Stimulated activated naive CD8-positive, alpha-beta T cell treated with anti-CD3 and anti-CD28 coated beads, Interleukin-15, Interleukin-2, amounts not matched to agents 100 U/mL and 50 U/mL, for 24 hours (primary cell): Measurements from ENCODE around the gene DCP2.
"Not testable (repeated sequence)": the region's sequence is repeated elsewhere in the genome, so short reads cannot be mapped to it uniquely, and the experiment has no call there.

ENCODE experiments used
- ATAC-seq: fragments of 150-1000 bp; cut with Tn5 transposase; one replicate; pipeline ENCODE4 v1.10.0; 2021
- DNase-seq: peaks from one replicate; pipeline ENCODE4 v3.0.0; 2021

DCP2 gene

DNA sequence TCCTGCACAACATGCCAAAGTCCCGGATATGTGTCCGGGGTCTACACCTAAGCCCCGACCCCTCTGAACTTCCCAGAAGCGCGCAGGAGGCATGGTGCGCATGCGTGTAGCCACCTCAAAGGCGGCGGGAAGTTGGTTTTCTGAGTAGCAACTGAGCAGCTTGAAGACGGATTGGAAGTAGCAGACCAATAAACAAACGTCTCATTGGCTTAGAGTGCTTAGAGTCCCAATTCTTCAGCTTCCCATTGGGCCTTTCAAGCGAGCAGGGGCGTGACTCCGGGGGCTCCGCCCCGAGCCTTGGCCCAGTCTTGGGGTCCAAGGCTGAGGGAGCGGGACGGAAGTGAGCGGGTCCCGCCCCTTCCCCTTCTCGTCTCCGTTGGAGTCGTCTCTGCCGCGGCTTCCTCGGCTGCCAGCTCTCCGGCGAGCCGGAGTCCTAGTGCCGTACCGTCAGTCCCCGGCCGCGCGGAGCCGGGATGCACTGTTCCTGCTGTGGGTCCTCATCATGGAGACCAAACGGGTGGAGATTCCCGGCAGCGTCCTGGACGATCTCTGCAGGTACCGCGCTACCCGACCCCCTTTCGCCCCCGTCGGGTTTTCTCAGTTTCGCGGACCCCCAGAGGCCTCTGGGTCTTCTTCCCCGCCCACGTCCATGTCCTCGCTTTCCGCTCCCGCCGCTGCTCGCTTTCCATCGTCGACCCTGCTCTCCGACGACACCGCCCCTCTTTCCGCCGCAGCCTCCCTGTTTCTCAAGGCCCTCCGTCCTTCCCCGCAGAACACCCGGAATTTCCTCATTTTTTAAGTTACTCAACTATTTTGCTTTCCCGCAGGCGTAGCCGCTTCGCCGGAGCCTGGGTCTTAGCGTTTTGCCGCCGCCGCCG lies at the start of gene DCP2:
TSS of gene DCP2 (plus strand) at position 367 of the 878 bp plus-strand sequence. CDS start at position 503, 136 bp downstream.
- DNase-seq (peak; percentile 94), ATAC-seq (peak; percentile 100)

DNA sequence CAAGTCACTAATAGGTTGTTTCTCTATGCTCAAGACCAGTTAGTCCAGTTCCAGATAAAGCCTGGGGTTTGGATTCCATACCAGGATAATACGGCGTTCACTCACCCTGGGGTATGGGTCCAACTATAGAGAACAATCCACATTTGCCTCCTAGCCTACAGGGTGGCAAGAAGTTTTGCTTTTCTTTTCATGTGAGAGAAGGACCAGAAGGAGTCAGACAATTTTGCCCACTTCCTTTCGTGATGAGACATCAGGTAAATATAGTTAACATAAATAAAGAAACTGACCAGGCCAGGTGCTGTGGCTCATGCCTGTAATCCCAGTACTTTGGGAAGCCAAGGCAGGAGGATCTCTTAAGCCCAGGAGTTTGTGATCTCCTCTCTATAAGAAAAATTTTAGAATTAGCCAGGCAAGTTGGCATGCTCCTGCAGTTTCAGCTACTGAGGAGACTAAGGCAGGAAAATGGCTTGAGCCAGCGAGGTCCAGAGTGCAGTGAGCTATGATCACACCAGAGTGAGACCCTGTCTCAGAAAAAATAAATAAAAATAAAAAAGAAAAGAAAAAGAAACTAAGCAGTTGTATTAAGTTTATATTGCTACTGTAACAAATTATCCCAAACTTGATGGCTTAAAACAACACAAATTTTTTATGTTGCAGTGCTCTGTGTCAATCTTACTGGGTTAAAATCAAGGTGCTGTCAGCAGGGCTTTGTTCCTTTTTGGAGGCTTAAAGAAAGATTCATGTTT lies 47.1 kb upstream of the DCP2 start:
- DNase-seq = no peak
- ATAC-seq = peak; percentile 66

- DNase-seq (no peak), ATAC-seq (no peak)
Observed at GRCh38 chr5:112930082-112930344, 46.6 kb upstream of the DCP2 start.

- ATAC-seq (no peak), DNase-seq (no peak)
Observed at GRCh38 chr5:112931473-112931872, 45.1 kb upstream of the DCP2 start.

DNA sequence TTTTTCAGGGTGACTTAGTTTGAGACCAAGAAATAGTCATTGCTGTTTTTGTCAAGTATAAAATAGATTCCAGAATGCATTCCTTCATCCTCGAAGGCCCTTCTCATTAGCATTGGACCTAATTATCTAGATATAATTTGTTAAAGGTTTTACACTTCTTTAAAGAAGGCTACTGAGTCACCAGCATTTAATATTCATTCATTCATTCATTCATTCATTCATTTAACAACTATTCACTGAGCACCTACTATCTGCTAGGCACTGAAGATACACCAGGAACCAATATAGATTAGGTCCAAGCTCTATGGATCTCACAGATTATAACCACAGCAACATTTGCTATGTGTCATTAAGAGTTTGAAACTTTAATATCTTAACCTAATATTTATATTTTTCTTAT lies 43.5 kb upstream of the DCP2 start:
- DNase-seq (no peak), ATAC-seq (no peak)

DNA sequence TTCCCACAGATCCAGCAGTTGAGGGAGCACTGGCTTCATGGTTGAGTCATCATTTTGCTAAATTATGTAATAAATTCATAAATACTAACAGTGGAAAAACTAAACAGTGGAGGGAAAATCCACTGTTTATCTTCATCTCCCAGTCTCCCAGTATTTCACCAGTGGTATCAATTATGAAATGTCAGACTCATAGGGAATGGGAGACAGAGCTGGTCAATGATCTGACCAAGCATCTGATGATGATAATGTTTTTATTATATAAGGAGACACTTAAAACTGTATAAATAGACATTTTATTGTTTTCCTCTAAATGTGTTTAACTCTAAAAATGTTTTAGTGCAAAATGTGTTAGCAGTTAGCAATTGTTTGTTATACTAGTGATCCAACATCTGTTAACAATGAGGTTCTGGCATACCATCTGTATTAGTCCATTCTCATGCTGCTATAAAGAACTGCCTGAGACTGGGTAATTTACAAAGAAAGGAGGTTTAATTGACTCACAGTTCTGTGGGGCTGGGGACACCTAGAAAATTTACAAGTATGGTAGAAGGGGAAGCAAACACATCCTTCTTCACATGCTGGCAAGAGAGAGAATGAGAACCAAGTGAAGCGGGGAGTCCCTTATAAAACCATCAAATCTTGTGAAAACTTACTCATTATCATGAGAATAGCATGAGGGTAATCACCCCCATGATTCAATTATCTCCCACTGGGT lies 42.8 kb upstream of the DCP2 start:
- DNase-seq = no peak

GRCh38 chr5:112934366-112934663 lies 42.3 kb upstream of the DCP2 start:
- ATAC-seq = peak; percentile 38

More for the DNA sequence above, 42.8 kb upstream of the DCP2 start:
- peak; percentile 42 for ATAC-seq

DNA sequence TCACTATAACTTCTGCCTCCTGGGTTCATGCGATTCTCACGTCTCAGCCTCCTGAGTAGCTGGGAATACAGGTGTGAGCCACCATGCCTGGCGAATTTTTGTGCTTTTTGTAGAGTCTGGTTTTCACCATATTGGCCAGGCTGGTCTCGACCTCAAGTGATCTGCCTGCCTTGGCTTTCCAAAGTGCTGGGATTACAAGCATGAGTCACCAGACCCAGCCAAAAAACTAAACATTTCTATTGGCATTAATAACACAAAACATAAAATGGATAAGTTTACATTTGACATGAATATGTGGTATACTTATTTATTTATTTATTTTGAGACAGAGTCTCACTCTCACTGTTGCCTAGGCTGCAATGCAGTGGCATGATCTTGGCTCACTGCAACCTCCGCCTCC lies 40.9 kb upstream of the DCP2 start:
- DNase-seq (no peak), ATAC-seq (no peak)

More at GRCh38 chr5:112934366-112934663, 42.3 kb upstream of the DCP2 start:
- no peak for DNase-seq

DNA sequence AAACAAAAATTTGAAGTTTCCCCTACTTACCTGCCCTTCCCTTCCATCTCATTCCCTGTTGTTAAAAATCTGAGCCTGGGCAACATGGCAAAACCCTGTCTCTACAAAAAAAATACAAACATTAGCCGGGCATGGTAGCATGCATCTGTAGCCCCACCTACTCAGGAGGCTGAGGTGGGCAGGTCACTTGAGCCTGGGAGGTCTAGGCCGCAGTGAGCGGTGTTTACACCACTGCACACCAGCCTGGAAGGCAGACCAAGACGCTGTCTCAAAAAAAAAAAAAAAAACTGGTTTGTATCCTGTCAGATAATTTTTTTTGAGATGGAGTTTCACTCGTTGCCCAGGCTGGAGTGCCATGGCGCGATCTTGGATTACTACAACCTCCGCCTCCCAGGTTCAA lies 38.3 kb upstream of the DCP2 start:
- no peak for DNase-seq
- ATAC-seq = no peak

DNA sequence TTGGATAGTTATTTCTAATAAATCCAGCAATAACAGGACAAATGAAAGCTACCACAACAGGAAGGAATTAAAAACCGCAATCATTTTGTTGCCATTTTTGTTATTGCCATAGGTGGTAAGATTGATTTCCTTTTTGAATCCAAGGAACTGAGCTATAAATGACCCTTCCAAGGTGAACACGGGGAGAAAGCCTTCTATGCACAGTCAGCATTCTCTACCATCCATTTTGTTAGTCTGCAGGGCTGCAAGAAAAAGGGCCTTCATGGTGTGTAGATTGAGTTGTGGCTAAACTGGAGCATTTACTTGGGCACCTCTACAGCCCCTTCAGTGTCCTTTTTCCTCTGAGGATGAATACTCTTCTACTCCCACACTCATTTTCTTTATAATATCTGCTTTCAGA lies 35.9 kb upstream of the DCP2 start:
- DNase-seq = no peak

GRCh38 chr5:112948458-112948857 lies 28.1 kb upstream of the DCP2 start:
- DNase-seq (no peak), ATAC-seq (no peak)

More for the DNA sequence above, 35.9 kb upstream of the DCP2 start:
- ATAC-seq = no peak

DNA sequence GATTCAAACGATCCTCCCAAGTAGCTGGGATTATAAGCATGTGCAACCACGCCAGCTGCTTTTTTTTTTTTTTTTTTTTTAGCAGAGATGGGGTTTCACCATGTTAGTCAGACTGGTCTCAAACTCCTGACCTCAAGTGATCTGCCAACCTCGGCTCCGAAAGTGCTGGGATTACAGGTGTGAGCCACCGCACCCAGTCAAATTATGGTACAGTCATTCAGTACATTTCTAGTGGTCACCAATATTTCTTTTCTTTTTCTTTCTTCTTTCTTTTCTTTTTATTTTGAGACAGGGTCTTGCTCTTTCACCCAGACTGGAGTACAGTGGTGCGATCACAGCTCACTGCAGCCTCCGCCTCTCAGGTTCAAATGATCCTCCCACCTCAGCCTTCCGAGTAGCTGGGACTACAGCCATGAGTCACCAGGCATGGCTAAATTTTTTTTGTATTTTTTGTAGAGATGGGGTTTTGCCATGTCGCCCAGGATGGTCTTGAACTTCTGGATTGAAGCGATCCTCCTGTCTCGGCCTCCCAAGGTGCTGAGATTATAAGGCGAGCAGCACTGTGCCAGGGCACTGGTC lies 25.4 kb upstream of the DCP2 start:
- peak; percentile 57 for ATAC-seq

GRCh38 chr5:112956606-112957005 lies 20.0 kb upstream of the DCP2 start:
- ATAC-seq = no peak
- DNase-seq = no peak

More for the DNA sequence above, 25.4 kb upstream of the DCP2 start:
- DNase-seq = no peak

GRCh38 chr5:112957036-112957808 lies 19.4 kb upstream of the DCP2 start:
- DNase-seq (no peak), ATAC-seq (no peak)

DNA sequence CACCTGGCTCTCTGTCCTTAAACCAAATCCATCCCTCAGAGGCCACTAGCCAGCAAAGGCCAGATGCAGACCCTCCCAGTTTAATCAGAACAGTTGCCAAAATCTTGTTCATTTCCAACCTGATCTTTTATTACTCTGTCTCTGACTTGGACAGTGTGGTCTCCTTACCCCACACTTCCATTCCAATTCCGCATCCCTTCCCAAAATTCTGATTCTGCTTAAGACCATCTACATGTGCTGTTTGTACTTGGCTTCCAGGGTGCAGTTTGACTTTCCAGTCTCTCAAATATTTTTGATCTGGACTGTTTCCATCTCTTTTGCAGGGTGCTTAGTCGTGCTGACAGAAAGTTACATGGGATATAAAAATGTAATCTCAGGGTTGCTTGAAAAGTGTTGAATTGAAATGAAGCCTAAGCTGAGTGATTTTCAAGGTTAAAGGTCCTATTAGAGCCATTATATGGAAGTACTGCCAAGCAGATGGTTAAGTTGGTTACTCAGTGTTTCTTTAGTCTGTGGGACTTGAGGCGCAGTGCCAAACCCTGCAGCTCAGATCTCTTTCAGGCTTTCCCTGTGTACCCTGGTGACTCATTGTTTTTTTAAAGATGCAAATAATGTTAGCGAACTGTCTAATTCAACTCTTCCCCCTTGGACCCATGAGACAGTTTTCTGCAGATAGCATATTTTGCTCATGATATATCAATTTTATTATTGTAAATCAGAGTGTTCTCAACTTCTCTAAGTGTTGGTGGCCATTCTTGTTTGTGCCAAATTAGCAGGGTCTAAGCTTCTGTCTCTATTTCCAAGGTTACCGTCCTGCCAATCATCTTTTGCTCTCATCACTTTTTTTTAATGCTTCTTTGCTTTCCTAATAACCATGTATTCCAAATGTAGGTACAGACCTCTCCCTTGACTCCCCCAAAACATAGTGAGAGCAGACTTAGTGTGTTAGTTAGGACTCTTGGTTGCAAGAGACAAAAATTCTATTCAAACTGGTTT lies 18.2 kb upstream of the DCP2 start:
- no peak for DNase-seq
- peak; percentile 79 for ATAC-seq

DNA sequence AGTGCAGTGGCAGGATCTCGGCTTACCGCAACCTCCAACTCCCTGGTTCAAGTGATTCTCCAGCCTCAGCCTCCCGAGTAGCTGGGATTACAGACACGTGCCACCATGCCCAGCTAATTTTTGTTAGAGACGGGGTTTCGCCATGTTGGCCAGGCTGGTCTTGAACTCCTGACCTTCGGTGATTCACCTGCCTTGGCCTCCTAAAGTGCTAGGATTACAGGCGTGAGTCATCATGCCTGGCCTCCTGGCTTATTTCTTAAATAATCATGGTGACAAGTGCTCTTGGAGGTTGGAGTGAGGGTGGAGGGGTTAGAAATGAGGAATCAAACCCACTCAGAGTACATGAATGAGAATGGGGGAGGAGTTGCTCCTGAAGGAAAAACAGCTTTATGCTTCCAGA lies 16.7 kb upstream of the DCP2 start:
- not testable (repeated sequence) for ATAC-seq, DNase-seq

GRCh38 chr5:112960315-112960714 lies 16.3 kb upstream of the DCP2 start:
- DNase-seq = no peak
- no peak for ATAC-seq

DNA sequence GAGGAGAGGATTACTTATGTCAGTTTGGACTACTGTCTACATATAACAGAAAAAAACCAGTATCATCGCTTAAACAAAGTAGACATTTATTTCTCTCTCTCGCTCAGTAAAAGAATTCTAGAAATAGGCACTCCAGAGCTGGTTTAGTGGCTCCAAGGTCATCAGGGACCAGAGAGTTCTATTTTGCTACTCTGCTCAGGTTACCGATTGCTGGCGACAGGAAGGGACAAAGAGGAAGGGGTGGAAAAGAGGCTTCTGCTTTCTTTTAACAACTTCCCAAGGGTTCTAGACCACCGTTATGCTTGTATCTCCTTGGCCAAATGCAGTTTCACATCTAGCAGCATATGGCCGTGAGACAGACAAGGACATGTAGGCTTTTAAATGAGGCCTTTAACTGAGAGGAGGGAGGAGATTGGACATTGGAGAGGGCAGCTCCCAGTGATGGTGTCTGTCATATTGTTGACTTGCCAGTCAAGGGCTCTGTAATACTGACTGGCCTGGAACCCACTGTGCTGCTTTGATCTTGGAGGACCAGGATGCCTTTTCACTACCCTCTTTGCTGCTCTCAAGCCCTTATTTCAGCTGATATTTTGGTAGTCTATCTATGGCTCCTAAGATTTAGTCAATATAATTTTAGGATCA lies 15.6 kb upstream of the DCP2 start:
- no peak for ATAC-seq
- DNase-seq = no peak

DNA sequence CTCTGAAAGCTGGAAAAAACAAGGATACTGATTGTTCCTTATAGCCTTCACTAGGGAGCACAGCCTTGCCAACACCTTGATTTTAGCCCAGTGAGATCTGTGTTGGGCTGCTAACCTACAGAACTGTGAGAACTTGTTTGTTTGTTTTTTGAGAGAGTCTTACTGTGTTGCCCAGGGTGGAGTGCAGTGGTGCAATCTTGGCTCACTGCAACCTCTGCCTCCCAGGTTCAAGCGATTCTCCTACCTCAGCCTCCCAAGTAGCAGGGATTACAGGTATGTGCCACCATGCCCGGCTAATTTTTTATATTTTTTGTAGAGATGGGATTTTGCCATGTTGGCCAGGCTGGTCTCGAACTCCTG lies 13.2 kb upstream of the DCP2 start:
- DNase-seq, ATAC-seq: not testable (repeated sequence)

DNA sequence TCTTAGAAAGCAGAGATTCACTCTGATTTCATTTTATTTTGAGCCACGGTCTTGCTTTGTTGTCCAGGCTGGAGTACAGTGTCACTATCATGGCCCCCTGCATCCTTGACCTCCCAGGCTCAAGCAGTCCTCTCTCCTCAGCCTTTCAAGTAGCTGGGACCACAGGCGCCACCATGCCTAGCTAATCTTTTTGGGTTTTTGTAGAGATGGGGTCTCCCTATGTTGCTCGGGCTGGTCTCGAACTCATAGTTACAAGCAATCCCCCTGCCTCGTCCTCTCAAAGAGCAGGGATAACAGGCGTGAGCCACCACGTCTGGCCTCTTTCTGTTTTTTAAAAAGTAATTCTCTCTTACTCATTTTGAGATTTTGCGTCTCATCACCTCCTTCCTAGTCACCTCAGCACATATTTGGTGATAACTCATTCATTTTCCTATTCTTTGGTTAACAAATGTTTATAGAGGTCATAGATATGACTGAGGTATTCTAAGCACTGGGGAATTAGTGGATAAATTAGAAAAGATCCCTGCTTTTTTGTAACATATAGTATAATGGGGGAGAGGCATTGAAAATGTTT lies 10.8 kb upstream of the DCP2 start:
- ATAC-seq (no peak), DNase-seq (no peak)
